Measurements from ENCODE around the gene NUP85. TPM values are rescaled to one million over a fixed set of nuclear protein-coding genes. Genes with fewer than 3 reads are reported as not detected.

The NUP85 gene
- total and polyA plus RNA-seq, 4 donors: 40.4 to 69.5 (median 46.1) TPM

DNA sequence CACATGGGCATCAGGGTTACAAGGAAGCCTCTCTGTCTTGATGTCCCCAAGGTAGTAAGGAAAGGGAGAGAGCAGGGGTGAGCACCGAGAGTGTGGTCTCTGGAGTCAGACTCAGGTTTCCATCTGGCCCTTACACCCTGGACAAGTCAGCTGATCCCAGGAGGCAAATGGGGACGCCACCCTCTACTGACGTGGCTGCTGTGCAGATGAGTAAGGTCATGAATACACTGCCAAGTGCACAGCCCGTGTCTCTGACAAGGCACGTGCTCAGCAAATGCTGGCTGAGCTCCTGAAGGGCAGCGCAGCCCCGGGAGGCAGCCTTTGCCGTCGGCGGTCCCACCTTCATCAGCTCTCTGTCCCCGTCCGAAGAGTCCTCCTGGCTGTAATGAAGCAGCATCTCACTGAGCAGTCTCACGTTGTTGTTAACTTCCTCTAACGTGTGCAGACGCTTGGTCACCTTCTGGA lies 36.5 kb downstream of the NUP85 start:
- Histone ChIP-seq H3K27me3 (ENCODE audit: control insufficient read depth in 3 of 3, insufficient read depth in 3 of 3, low read length in 2 of 3) (no peaks in the 10 kb centered on the region), H3K4me3 (no peak overlapping the region), H3K9ac (ENCODE audit: insufficient read depth in 1 of 2, low read length in 2 of 2) (no peak overlapping the region), H3K36me3 (ENCODE audit: control insufficient read depth in 4 of 4, insufficient read depth in 4 of 4, low read length in 4 of 4) (peaks cover 13 to 90% (median 48%) of the 10 kb centered on the region in 4 donors), H3K9me3 (ENCODE audit: control insufficient read depth in 4 of 4, insufficient read depth in 3 of 4, low read length in 3 of 4) (no peaks in the 10 kb centered on the region), H3K4me1 (ENCODE audit: control insufficient read depth in 5 of 5, insufficient read depth in 5 of 5, low read length in 5 of 5) (no peaks in the 10 kb centered on the region), H3K27ac (ENCODE audit: low read depth in 1 of 2, low read length in 1 of 2) (no peak overlapping the region)
- ATAC-seq (ENCODE audit: insufficient read depth, low FRiP score) (no peak), DNase-seq (no peak)
- 81 to 86% methylated on average over 15 of the region's 15 CpGs for WGBS, 2 donors
- TF ChIP-seq, protein P1, sequence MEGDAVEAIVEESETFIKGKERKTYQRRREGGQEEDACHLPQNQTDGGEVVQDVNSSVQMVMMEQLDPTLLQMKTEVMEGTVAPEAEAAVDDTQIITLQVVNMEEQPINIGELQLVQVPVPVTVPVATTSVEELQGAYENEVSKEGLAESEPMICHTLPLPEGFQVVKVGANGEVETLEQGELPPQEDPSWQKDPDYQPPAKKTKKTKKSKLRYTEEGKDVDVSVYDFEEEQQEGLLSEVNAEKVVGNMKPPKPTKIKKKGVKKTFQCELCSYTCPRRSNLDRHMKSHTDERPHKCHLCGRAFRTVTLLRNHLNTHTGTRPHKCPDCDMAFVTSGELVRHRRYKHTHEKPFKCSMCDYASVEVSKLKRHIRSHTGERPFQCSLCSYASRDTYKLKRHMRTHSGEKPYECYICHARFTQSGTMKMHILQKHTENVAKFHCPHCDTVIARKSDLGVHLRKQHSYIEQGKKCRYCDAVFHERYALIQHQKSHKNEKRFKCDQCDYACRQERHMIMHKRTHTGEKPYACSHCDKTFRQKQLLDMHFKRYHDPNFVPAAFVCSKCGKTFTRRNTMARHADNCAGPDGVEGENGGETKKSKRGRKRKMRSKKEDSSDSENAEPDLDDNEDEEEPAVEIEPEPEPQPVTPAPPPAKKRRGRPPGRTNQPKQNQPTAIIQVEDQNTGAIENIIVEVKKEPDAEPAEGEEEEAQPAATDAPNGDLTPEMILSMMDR (IDR thresholded peaks at IDR 0.05; ENCODE audit: control extremely low read depth, extremely low read depth): no peak

DNA sequence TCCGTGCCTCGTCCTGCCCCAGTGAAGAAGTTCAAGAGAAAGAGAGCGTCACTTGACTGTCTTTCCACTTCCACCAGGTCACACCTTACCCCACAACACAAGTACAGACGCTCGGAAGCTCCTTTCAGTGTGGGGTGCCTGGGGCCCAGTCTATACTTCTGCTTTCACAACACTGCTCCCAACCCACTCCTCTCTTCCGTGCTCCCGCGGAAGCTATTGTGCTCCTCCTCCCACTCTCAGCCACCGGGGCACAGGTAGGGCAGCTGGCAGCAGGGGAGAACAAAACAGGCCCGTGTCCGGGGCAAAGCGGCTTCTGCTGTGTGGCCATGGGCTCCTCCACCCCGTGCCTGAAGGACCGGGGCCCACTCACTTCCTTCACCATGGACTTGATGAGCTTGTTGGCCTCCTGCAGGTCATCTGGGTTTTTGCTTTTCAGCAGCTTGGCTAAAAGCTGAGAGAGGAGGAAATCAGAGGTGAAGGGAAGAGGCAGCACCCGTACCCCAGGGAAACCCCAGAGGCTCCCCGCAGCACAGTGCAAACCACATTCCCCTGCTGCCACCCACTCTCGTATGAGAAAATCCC lies 37.1 kb downstream of the NUP85 start:
- Histone ChIP-seq H3K4me3 (no peak overlapping the region), H3K36me3 (ENCODE audit: control insufficient read depth in 4 of 4, insufficient read depth in 4 of 4, low read length in 4 of 4) (peaks cover 13 to 85% (median 45%) of the 10 kb centered on the region in 4 donors), H3K27me3 (ENCODE audit: control insufficient read depth in 3 of 3, insufficient read depth in 3 of 3, low read length in 2 of 3) (no peaks in the 10 kb centered on the region), H3K9ac (ENCODE audit: insufficient read depth in 1 of 2, low read length in 2 of 2) (no peak overlapping the region), H3K27ac (ENCODE audit: low read depth in 1 of 2, low read length in 1 of 2) (no peak overlapping the region), H3K9me3 (ENCODE audit: control insufficient read depth in 4 of 4, insufficient read depth in 3 of 4, low read length in 3 of 4) (no peaks in the 10 kb centered on the region), H3K4me1 (ENCODE audit: control insufficient read depth in 5 of 5, insufficient read depth in 5 of 5, low read length in 5 of 5) (no peaks in the 10 kb centered on the region)
- 82 to 83% methylated on average over 17 of the region's 17 CpGs for WGBS, 2 donors
- ATAC-seq (ENCODE audit: insufficient read depth, low FRiP score) (no peak), DNase-seq (no peak)
- TF ChIP-seq, protein P1 (IDR thresholded peaks at IDR 0.05; ENCODE audit: control extremely low read depth, extremely low read depth): no peak

DNA sequence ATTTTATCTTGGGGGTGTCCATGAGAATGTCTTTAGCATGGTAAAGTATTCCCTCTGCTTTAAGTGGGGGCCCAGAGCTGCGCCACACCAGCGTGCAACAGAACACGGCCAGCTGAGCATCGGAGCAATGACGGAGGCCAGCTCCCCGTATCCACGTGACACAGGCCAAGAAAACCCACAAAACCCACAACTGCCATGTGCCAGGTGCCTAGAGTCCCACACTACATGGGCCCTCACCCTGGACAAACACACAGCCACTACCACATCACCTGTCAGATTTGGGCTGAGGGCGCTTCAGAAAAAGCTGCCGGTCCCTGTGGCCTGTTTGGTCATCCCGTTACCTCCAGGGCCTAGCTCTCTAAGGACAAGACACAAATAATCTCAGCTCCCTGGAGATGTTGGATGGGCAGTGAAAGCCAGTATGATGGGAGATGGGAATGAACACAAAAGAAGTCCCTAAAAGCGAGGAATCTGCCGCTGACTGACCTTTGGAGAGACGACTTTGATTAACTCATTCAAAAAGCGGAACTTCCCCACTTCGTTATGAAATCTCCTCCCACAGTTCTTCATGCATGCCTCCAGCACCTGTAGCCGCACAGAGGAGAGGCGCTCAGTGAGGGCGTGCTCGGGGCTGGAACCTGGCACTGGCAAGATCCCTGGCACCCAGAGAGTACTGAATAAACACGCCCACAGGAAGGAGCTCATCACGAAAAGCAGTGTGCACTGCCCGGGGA lies 38.8 kb downstream of the NUP85 start:
- no peak for DNase-seq
- 54 to 79% methylated on average over 22 of the region's 22 CpGs for WGBS, 2 donors
- ATAC-seq (ENCODE audit: insufficient read depth, low FRiP score): no peak

More for the DNA sequence above, 38.8 kb downstream of the NUP85 start:
- peaks cover 13 to 70% (median 35%) of the 10 kb centered on the region in 4 donors for H3K36me3 ChIP-seq (ENCODE audit: control insufficient read depth in 4 of 4, insufficient read depth in 4 of 4, low read length in 4 of 4)
- H3K9me3 ChIP-seq (ENCODE audit: control insufficient read depth in 4 of 4, insufficient read depth in 3 of 4, low read length in 3 of 4): no peaks in the 10 kb centered on the region
- no peaks in the 10 kb centered on the region for H3K27me3 ChIP-seq (ENCODE audit: control insufficient read depth in 3 of 3, insufficient read depth in 3 of 3, low read length in 2 of 3)
- H3K27ac ChIP-seq (ENCODE audit: low read depth in 1 of 2, low read length in 1 of 2): no peak overlapping the region
- no peaks in the 10 kb centered on the region for H3K4me1 ChIP-seq (ENCODE audit: control insufficient read depth in 5 of 5, insufficient read depth in 5 of 5, low read length in 5 of 5)
- TF ChIP-seq, protein P1 (IDR thresholded peaks at IDR 0.05; ENCODE audit: control extremely low read depth, extremely low read depth): no peak
- H3K4me3 ChIP-seq: no peak overlapping the region
- H3K9ac ChIP-seq (ENCODE audit: insufficient read depth in 1 of 2, low read length in 2 of 2): no peak overlapping the region

All from lung (tissue), 12 donors.